ENCODE results near the gene LRBA.

GRCh38 chr4:150939530-150939929 lies 75.6 kb downstream of the LRBA start:
- TF ChIP-seq POLR2A (IDR thresholded peaks at IDR 0.05) (no peak), CTCF (IDR thresholded peaks at IDR 0.05) (no peak), POLR2AphosphoS5 (IDR thresholded peaks at IDR 0.05; ENCODE audit: insufficient read depth in 1 of 2, low read depth in 1 of 2) (no peak)
